Astrocyte (in vitro differentiated cells and primary cell): Measurements from ENCODE around the gene TERB1.

Experiments used
- EZH2 ChIP-seq: IDR thresholded peaks from 2 replicates; pipeline ENCODE4 v1.6.1; 2012; ENCODE audit warnings: mild to moderate bottlenecking, low read length, inconsistent platforms; ENCODE audit not compliant: insufficient read depth
- TF ChIP-seq, protein P1 (sequence below): IDR thresholded peaks from 2 replicates; pipeline ENCODE4 v1.5.1; 2011; ENCODE audit warnings: low read depth, mild to moderate bottlenecking, inconsistent platforms, low read length, moderate library complexity; ENCODE audit not compliant: insufficient read depth

DNA sequence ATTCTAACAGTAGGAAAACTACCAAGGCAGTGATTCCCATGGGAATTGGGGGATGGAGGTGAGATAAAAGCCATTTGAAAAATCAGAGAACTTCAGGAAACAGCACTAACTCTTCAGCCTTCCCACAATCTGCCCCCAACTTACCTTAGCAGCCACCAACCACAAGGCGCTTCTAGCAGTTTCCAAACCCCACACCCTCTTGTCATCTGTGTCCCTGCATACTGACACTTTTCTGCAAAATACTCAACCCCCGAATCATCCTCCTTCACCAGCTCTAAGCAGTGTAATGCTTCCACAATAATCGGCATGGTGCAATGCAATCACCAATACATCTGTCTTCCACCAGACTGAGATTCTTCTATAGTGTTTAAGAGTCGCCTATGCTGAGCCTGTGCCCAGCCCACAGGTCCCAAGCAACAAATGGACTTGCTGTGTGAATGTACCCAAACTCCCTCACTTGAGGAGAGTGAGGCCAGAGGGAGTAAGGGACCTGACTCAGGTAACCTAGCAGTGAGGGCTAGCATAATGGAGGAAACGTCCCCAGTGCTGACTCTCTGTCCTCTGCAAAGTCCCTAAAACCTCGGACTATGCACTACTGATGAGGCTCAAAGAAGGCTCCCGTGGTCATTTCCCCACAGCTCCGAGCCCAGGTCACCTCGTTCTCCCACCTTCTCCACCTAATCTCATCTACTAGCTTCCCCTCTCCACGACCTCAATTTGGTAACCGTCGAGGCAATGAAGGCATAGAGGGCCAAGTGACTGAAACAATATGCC is 50.9 kb downstream of the TERB1 start:
- TF ChIP-seq, protein P1, sequence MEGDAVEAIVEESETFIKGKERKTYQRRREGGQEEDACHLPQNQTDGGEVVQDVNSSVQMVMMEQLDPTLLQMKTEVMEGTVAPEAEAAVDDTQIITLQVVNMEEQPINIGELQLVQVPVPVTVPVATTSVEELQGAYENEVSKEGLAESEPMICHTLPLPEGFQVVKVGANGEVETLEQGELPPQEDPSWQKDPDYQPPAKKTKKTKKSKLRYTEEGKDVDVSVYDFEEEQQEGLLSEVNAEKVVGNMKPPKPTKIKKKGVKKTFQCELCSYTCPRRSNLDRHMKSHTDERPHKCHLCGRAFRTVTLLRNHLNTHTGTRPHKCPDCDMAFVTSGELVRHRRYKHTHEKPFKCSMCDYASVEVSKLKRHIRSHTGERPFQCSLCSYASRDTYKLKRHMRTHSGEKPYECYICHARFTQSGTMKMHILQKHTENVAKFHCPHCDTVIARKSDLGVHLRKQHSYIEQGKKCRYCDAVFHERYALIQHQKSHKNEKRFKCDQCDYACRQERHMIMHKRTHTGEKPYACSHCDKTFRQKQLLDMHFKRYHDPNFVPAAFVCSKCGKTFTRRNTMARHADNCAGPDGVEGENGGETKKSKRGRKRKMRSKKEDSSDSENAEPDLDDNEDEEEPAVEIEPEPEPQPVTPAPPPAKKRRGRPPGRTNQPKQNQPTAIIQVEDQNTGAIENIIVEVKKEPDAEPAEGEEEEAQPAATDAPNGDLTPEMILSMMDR = no peak
- no peak for TF ChIP-seq EZH2
